HL-60 (cell line): ENCODE measurements around the gene CLSTN2.

ENCODE experiments used
- DNase-seq, 2 experiments: peaks; one replicate each; pipeline ENCODE4 v3.0.0-alpha.2; 2010 to 2020; ENCODE audit warnings: low read depth in 1 of 2, low spot score in 1 of 2
- H3K27ac ChIP-seq: fragments of 250-450 bp; sonication (Bioruptor Pico); replicated peaks from 2 replicates; pipeline ENCODE4 v1.5.1; 2020; ENCODE audit warnings: mild to moderate bottlenecking, moderate library complexity
- H3K27me3 ChIP-seq: fragments of 250-450 bp; sonication (Bioruptor Pico); 2 replicates; pipeline ENCODE4 v1.5.1; 2021; ENCODE audit warnings: mild to moderate bottlenecking, moderate library complexity; ENCODE audit not compliant: insufficient read depth, poor library complexity, severe bottlenecking
- H3K4me3 ChIP-seq: replicated peaks from 2 replicates; pipeline ENCODE4 v1.5.1; 2011; ENCODE audit warnings: mild to moderate bottlenecking, control low read depth, low read length; ENCODE audit not compliant: insufficient read depth
- CTCF ChIP-seq: IDR thresholded peaks from one replicate; pipeline ENCODE4 v1.5.1; 2011; ENCODE audit warnings: low read length, control low read depth, inconsistent platforms; ENCODE audit not compliant: insufficient read depth
- GABPA ChIP-seq: IDR thresholded peaks from 2 replicates; pipeline ENCODE4 v1.6.1; 2012; ENCODE audit warnings: low read depth
- POLR2AphosphoS5 ChIP-seq: IDR thresholded peaks from 2 replicates; pipeline ENCODE4 v1.6.1; 2012; ENCODE audit warnings: low read depth
- REST ChIP-seq: IDR thresholded peaks from 2 replicates; pipeline ENCODE4 v1.6.1; 2012; ENCODE audit warnings: low read depth; ENCODE audit not compliant: insufficient replicate concordance
- SPI1 ChIP-seq: IDR thresholded peaks from 2 replicates; pipeline ENCODE4 v1.6.1; 2012; ENCODE audit warnings: low read depth, mild to moderate bottlenecking, borderline replicate concordance

The CLSTN2 gene

GRCh38 chr3:139906418-139906817, 28.6 kb upstream of the CLSTN2 start:
- no peaks in the 10 kb centered on the region for H3K27me3 ChIP-seq

GRCh38 chr3:139909811-139910210, 25.2 kb upstream of the CLSTN2 start:
- no peak overlapping the region for H3K4me3 ChIP-seq

More at GRCh38 chr3:139906418-139906817, 28.6 kb upstream of the CLSTN2 start:
- TF ChIP-seq GABPA (no peak), CTCF (no peak), REST (no peak)
- H3K27ac ChIP-seq: no peak overlapping the region
- no peak overlapping the region for H3K4me3 ChIP-seq
- no peak for DNase-seq

GRCh38 chr3:139916271-139916670, 18.7 kb upstream of the CLSTN2 start:
- Histone ChIP-seq H3K4me3 (no peak overlapping the region), H3K27ac (no peak overlapping the region), H3K27me3 (no peaks in the 10 kb centered on the region)
- no peak for DNase-seq
- TF ChIP-seq CTCF (no peak), SPI1 (no peak), POLR2AphosphoS5 (no peak), REST (no peak), GABPA (no peak)

More at GRCh38 chr3:139909811-139910210, 25.2 kb upstream of the CLSTN2 start:
- TF ChIP-seq GABPA: no peak
- Histone ChIP-seq H3K27me3 (no peaks in the 10 kb centered on the region), H3K27ac (no peak overlapping the region)
- no peak for DNase-seq

GRCh38 chr3:139917226-139917785, 17.7 kb upstream of the CLSTN2 start:
- no peaks in the 10 kb centered on the region for H3K27me3 ChIP-seq
- no peak overlapping the region for H3K27ac ChIP-seq
- no peak overlapping the region for H3K4me3 ChIP-seq
- no peak for DNase-seq
- TF ChIP-seq SPI1 (no peak), GABPA (no peak), REST (no peak), CTCF (no peak), POLR2AphosphoS5 (no peak)
